Naive thymus-derived CD4-positive, alpha-beta T cell (primary cell): ENCODE results near the gene PTDSS2. TPM values are rescaled to one million over a fixed set of nuclear protein-coding genes. Genes with fewer than 3 reads are reported as not detected.
A peak's percentile ranks its signal among the peaks of the same experiment; 100 is the strongest.

Experiments
- ATAC-seq: fragments of 150-1000 bp; cut with Tn5 transposase; 2 replicates; pipeline ENCODE4 v1.10.0; 2021; ENCODE audit warnings: mild to moderate bottlenecking, moderate library complexity
- CTCF ChIA-PET: fragments of 350-600 bp; sonication (Branson Sonifier 250); formaldehyde crosslinking; loops from one replicate; lab custom pipeline; 2021; ENCODE audit warnings: antibody characterized with exemption; lab: Charles Lee
- POLR2A ChIA-PET: fragments of 350-600 bp; sonication (Branson Sonifier 250); formaldehyde crosslinking; loops from one replicate; lab custom pipeline; 2021; ENCODE audit warnings: antibody characterized with exemption, inconsistent platforms; lab: Charles Lee
- DNase-seq, 9 donors: peaks; one replicate each; pipeline versions ENCODE4 v3.0.0 to v3.0.0-alpha.2; 2020 to 2022; ENCODE audit warnings: mixed read lengths in 1 of 9
- H3K27ac ChIP-seq: one replicate; pipeline ENCODE4 v1.7.0; 2013; ENCODE audit warnings: mild to moderate bottlenecking, low read depth, low read length, moderate library complexity
- H3K27me3 ChIP-seq, 2 donors: one replicate each; pipeline ENCODE4 v1.7.0; 2013; ENCODE audit warnings: low read length in 2 of 2, mild to moderate bottlenecking in 2 of 2, moderate library complexity in 2 of 2; ENCODE audit not compliant: control insufficient read depth in 2 of 2, insufficient read depth in 2 of 2
- H3K36me3 ChIP-seq, 3 experiments: 1 replicate in 2 of 3; 2 replicates in 1 of 3; pipeline ENCODE4 v1.7.0; 2013; ENCODE audit warnings: low read length in 3 of 3, mild to moderate bottlenecking in 3 of 3, moderate library complexity in 1 of 3; ENCODE audit not compliant: insufficient read depth in 3 of 3, control insufficient read depth in 2 of 3
- H3K4me1 ChIP-seq, 2 donors: one replicate each; pipeline ENCODE4 v1.7.0; 2013; ENCODE audit warnings: low read length in 2 of 2, mild to moderate bottlenecking in 2 of 2, moderate library complexity in 1 of 2; ENCODE audit not compliant: control insufficient read depth in 2 of 2, insufficient read depth in 2 of 2
- H3K4me3 ChIP-seq: 2 replicates; pipeline ENCODE4 v1.7.0; 2013; ENCODE audit warnings: mild to moderate bottlenecking, low read length
- H3K9me3 ChIP-seq, 3 experiments: 1 replicate in 2 of 3; 2 replicates in 1 of 3; pipeline ENCODE4 v1.7.0; 2013; ENCODE audit warnings: low read length in 3 of 3; ENCODE audit not compliant: control insufficient read depth in 2 of 3
- H3K27ac Mint-ChIP-seq, 9 donors: one replicate each; pipeline ENCODE4 v1.8.0; 2020 to 2022; ENCODE audit warnings: mixed read lengths in 9 of 9, mild to moderate bottlenecking in 8 of 9, moderate library complexity in 5 of 9, inconsistent platforms in 2 of 9
- H3K27me3 Mint-ChIP-seq, 5 donors: one replicate each; pipeline ENCODE4 v1.8.0; 2021 to 2022; ENCODE audit warnings: mixed read lengths in 5 of 5, mild to moderate bottlenecking in 1 of 5
- H3K36me3 Mint-ChIP-seq, 5 donors: one replicate each; pipeline ENCODE4 v1.8.0; 2020 to 2022; ENCODE audit warnings: mixed read lengths in 5 of 5, mild to moderate bottlenecking in 3 of 5, inconsistent platforms in 1 of 5
- H3K4me1 Mint-ChIP-seq, 7 donors: one replicate each; pipeline ENCODE4 v1.8.0; 2020 to 2022; ENCODE audit warnings: mixed read lengths in 7 of 7, mild to moderate bottlenecking in 3 of 7, inconsistent platforms in 1 of 7
- H3K4me3 Mint-ChIP-seq, 10 donors: one replicate each; pipeline ENCODE4 v1.8.0; 2020 to 2022; ENCODE audit warnings: mild to moderate bottlenecking in 10 of 10, mixed read lengths in 10 of 10, moderate library complexity in 6 of 10, inconsistent platforms in 2 of 10
- H3K9me3 Mint-ChIP-seq, 11 donors: one replicate each; pipeline ENCODE4 v1.8.0; 2020 to 2022; ENCODE audit warnings: mixed read lengths in 11 of 11, mild to moderate bottlenecking in 4 of 11, inconsistent platforms in 1 of 11, moderate library complexity in 1 of 11
- intact Hi-C, 2 donors: fragments of 100-400 bp; cut with micrococcal nuclease; formaldehyde crosslinking; loops; one replicate each; pipeline ENCODE4 v1.15.1; 2023
- polyA plus RNA-seq, 2 donors: library from polyadenylated mRNA; unstranded; fragments of 300-500 nt; fragmentation: Illumina TruSeq; gene quantifications; one replicate each; pipeline ENCODE4 v1.2.3, GENCODE V29; 2021
- total RNA-seq, 6 experiments: library from RNA in 5 of 6; stranded (reverse) in 5 of 6; gene quantifications; 1 replicate in 5 of 6; 2 replicates in 1 of 6; pipeline ENCODE4 v1.2.3 and lab custom pipeline; 2021 to 2026

Gene PTDSS2
- total and polyA plus RNA-seq, 7 experiments from 2014 or later, result 9.0 to 27.7 (median 19.4) TPM

- ChIA-PET CTCF (interaction anchor here (1.3 kb wide), 1 partner anchor 12 kb away, joined by 3 read pairs; no protein-coding TSS in a partner anchor), POLR2A (interaction anchor here (0.6 to 1.3 kb wide), 3 partner anchors 12 to 338 kb away, joined by 3 to 4 read pairs (median 3); no protein-coding TSS in a partner anchor)
- peak in 1 of 9 donors; percentile 4 for DNase-seq
Measured at GRCh38 chr11:426851-427250, 23.2 kb upstream of the PTDSS2 start.

GRCh38 chr11:428295-428694 lies 21.8 kb upstream of the PTDSS2 start:
- Histone ChIP-seq H3K4me1 (no peaks in the 10 kb centered on the region), H3K9me3 (no peaks in the 10 kb centered on the region), H3K4me3 (no peak overlapping the region), H3K27me3 (no peaks in the 10 kb centered on the region), H3K27ac (no peak overlapping the region), H3K36me3 (peaks cover 0 to 33% (median 3%) of the 10 kb centered on the region in 3 experiments)
- Mint-ChIP-seq H3K4me1 (peaks cover 0 to 6% (median 0%) of the 10 kb centered on the region in 7 donors), H3K27ac (no peak overlapping the region), H3K9me3 (peaks cover 0 to 10% (median 0%) of the 10 kb centered on the region in 11 donors), H3K36me3 (peaks cover 5 to 36% (median 13%) of the 10 kb centered on the region in 5 donors), H3K27me3 (no peaks in the 10 kb centered on the region), H3K4me3 (no peak overlapping the region)
- ATAC-seq, result no peak
- intact Hi-C loops, result no loop called here
- POLR2A ChIA-PET, result interaction anchor here (1.4 kb wide), 1 partner anchor 12 kb away, joined by 3 read pairs; no protein-coding TSS in a partner anchor
- DNase-seq, result no peak
- CTCF ChIA-PET, result no interaction called here

More at GRCh38 chr11:426851-427250, 23.2 kb upstream of the PTDSS2 start:
- Histone ChIP-seq H3K4me1 (no peaks in the 10 kb centered on the region), H3K4me3 (no peak overlapping the region), H3K27ac (no peak overlapping the region), H3K9me3 (no peaks in the 10 kb centered on the region), H3K27me3 (no peaks in the 10 kb centered on the region), H3K36me3 (peaks cover 0 to 19% (median 0%) of the 10 kb centered on the region in 3 experiments)
- Mint-ChIP-seq H3K36me3 (peaks cover 5 to 36% (median 13%) of the 10 kb centered on the region in 5 donors), H3K9me3 (peaks cover 0 to 10% (median 0%) of the 10 kb centered on the region in 11 donors), H3K4me1 (peaks cover 0 to 6% (median 0%) of the 10 kb centered on the region in 7 donors), H3K27me3 (no peaks in the 10 kb centered on the region), H3K4me3 (no peak overlapping the region), H3K27ac (no peak overlapping the region)
- intact Hi-C loops, result loop anchor here in 1 of 2 donors (1.0 kb wide), 1 partner anchor 15 kb away; the partner anchor contains the start of gene ANO9
- no peak for ATAC-seq

- Mint-ChIP-seq H3K27me3 (no peaks in the 10 kb centered on the region), H3K36me3 (peaks cover 4 to 30% (median 11%) of the 10 kb centered on the region in 5 donors), H3K4me3 (no peak overlapping the region), H3K4me1 (peaks cover 0 to 5% (median 0%) of the 10 kb centered on the region in 7 donors), H3K9me3 (peaks cover 0 to 8% (median 2%) of the 10 kb centered on the region in 11 donors), H3K27ac (no peak overlapping the region)
- no peak overlapping the region for H3K4me3 ChIP-seq
- no peaks in the 10 kb centered on the region for H3K4me1 ChIP-seq
- peak in 1 of 9 donors; percentile 6 for DNase-seq
- H3K27ac ChIP-seq, result no peak overlapping the region
- ChIA-PET CTCF (no interaction called here), POLR2A (interaction anchor here (0.5 to 0.6 kb wide), 2 partner anchors 23 to 133 kb away, joined by 3 read pairs; no protein-coding TSS in a partner anchor)
- no peak for ATAC-seq
- peaks cover 0 to 39% (median 3%) of the 10 kb centered on the region in 3 experiments for H3K36me3 ChIP-seq
- no peaks in the 10 kb centered on the region for H3K27me3 ChIP-seq
- H3K9me3 ChIP-seq, result no peaks in the 10 kb centered on the region
- intact Hi-C loops, result no loop called here
Measured at GRCh38 chr11:429391-429790, 20.7 kb upstream of the PTDSS2 start.

- no peak overlapping the region for H3K27ac Mint-ChIP-seq
- no peak for ATAC-seq
- ChIA-PET CTCF (no interaction called here), POLR2A (interaction anchor here (0.5 to 0.6 kb wide), 2 partner anchors 23 to 134 kb away, joined by 3 read pairs; no protein-coding TSS in a partner anchor)
- peak in 1 of 9 donors; percentile 7 for DNase-seq
- Histone ChIP-seq H3K27me3 (no peaks in the 10 kb centered on the region), H3K27ac (no peak overlapping the region), H3K4me3 (no peak overlapping the region), H3K9me3 (no peaks in the 10 kb centered on the region), H3K36me3 (peaks cover 0 to 39% (median 3%) of the 10 kb centered on the region in 3 experiments), H3K4me1 (no peaks in the 10 kb centered on the region)
- no peak overlapping the region for H3K4me3 Mint-ChIP-seq
- intact Hi-C loops, result no loop called here
- H3K4me1 Mint-ChIP-seq, result no peaks in the 10 kb centered on the region
- H3K27me3 Mint-ChIP-seq, result no peaks in the 10 kb centered on the region
- H3K36me3 Mint-ChIP-seq, result peaks cover 0 to 24% (median 6%) of the 10 kb centered on the region in 5 donors
- H3K9me3 Mint-ChIP-seq, result peaks cover 0 to 4% (median 0%) of the 10 kb centered on the region in 11 donors
Measured at GRCh38 chr11:429931-430456, 20.1 kb upstream of the PTDSS2 start.

GRCh38 chr11:431921-432320 lies 18.2 kb upstream of the PTDSS2 start:
- Mint-ChIP-seq H3K36me3 (peaks cover 0 to 15% (median 0%) of the 10 kb centered on the region in 5 donors), H3K27me3 (no peaks in the 10 kb centered on the region), H3K27ac (no peak overlapping the region), H3K4me1 (peaks cover 0 to 4% (median 0%) of the 10 kb centered on the region in 7 donors), H3K9me3 (peaks cover 0 to 2% (median 0%) of the 10 kb centered on the region in 11 donors), H3K4me3 (no peak overlapping the region)
- intact Hi-C loops, result no loop called here
- no peaks in the 10 kb centered on the region for H3K9me3 ChIP-seq
- POLR2A ChIA-PET, result no interaction called here
- ATAC-seq, result no peak
- H3K27ac ChIP-seq, result no peak overlapping the region
- no peaks in the 10 kb centered on the region for H3K27me3 ChIP-seq
- CTCF ChIA-PET, result no interaction called here
- H3K36me3 ChIP-seq, result peaks cover 0 to 39% (median 3%) of the 10 kb centered on the region in 3 experiments
- DNase-seq, result peak in 1 of 9 donors; percentile 1
- no peak overlapping the region for H3K4me3 ChIP-seq
- no peaks in the 10 kb centered on the region for H3K4me1 ChIP-seq

GRCh38 chr11:432501-433100 lies 17.5 kb upstream of the PTDSS2 start:
- no peak for ATAC-seq
- intact Hi-C loops, result no loop called here
- no peak overlapping the region for H3K27ac Mint-ChIP-seq
- peaks cover 0 to 2% (median 0%) of the 10 kb centered on the region in 11 donors for H3K9me3 Mint-ChIP-seq
- Histone ChIP-seq H3K27me3 (no peaks in the 10 kb centered on the region), H3K9me3 (no peaks in the 10 kb centered on the region), H3K4me1 (peaks cover 4 to 5% of the 10 kb centered on the region in 2 donors), H3K27ac (no peak overlapping the region), H3K4me3 (no peak overlapping the region), H3K36me3 (peaks cover 0 to 37% (median 3%) of the 10 kb centered on the region in 3 experiments)
- ChIA-PET CTCF (no interaction called here), POLR2A (no interaction called here)
- no peak overlapping the region for H3K4me3 Mint-ChIP-seq
- peaks cover 0 to 11% (median 6%) of the 10 kb centered on the region in 7 donors for H3K4me1 Mint-ChIP-seq
- no peaks in the 10 kb centered on the region for H3K27me3 Mint-ChIP-seq
- peaks cover 0 to 12% (median 0%) of the 10 kb centered on the region in 5 donors for H3K36me3 Mint-ChIP-seq
- DNase-seq, result peak in 1 of 9 donors; percentile 8
